Naive thymus-derived CD4-positive, alpha-beta T cell (primary cell): Measurements from ENCODE around the gene OSM. TPM values are rescaled to one million over a fixed set of nuclear protein-coding genes. Genes with fewer than 3 reads are reported as not detected.
"Not testable (repeated sequence)": the region's sequence is repeated elsewhere in the genome, so short reads cannot be mapped to it uniquely, and the experiment has no call there.

Source experiments
- ATAC-seq: fragments of 150-1000 bp; cut with Tn5 transposase; 2 replicates; pipeline ENCODE4 v1.10.0; 2021; ENCODE audit warnings: mild to moderate bottlenecking, moderate library complexity
- CTCF ChIA-PET: fragments of 350-600 bp; sonication (Branson Sonifier 250); formaldehyde crosslinking; loops from one replicate; lab custom pipeline; 2021; ENCODE audit warnings: antibody characterized with exemption; lab: Charles Lee
- POLR2A ChIA-PET: fragments of 350-600 bp; sonication (Branson Sonifier 250); formaldehyde crosslinking; loops from one replicate; lab custom pipeline; 2021; ENCODE audit warnings: antibody characterized with exemption, inconsistent platforms; lab: Charles Lee
- DNase-seq, 9 donors: peaks; one replicate each; pipeline versions ENCODE4 v3.0.0 to v3.0.0-alpha.2; 2020 to 2022; ENCODE audit warnings: mixed read lengths in 1 of 9
- H3K27ac ChIP-seq: one replicate; pipeline ENCODE4 v1.7.0; 2013; ENCODE audit warnings: mild to moderate bottlenecking, low read depth, low read length, moderate library complexity
- H3K27me3 ChIP-seq, 2 donors: one replicate each; pipeline ENCODE4 v1.7.0; 2013; ENCODE audit warnings: low read length in 2 of 2, mild to moderate bottlenecking in 2 of 2, moderate library complexity in 2 of 2; ENCODE audit not compliant: control insufficient read depth in 2 of 2, insufficient read depth in 2 of 2
- H3K36me3 ChIP-seq, 3 experiments: 1 replicate in 2 of 3; 2 replicates in 1 of 3; pipeline ENCODE4 v1.7.0; 2013; ENCODE audit warnings: low read length in 3 of 3, mild to moderate bottlenecking in 3 of 3, moderate library complexity in 1 of 3; ENCODE audit not compliant: insufficient read depth in 3 of 3, control insufficient read depth in 2 of 3
- H3K4me1 ChIP-seq, 2 donors: one replicate each; pipeline ENCODE4 v1.7.0; 2013; ENCODE audit warnings: low read length in 2 of 2, mild to moderate bottlenecking in 2 of 2, moderate library complexity in 1 of 2; ENCODE audit not compliant: control insufficient read depth in 2 of 2, insufficient read depth in 2 of 2
- H3K4me3 ChIP-seq: 2 replicates; pipeline ENCODE4 v1.7.0; 2013; ENCODE audit warnings: mild to moderate bottlenecking, low read length
- H3K9me3 ChIP-seq, 3 experiments: 1 replicate in 2 of 3; 2 replicates in 1 of 3; pipeline ENCODE4 v1.7.0; 2013; ENCODE audit warnings: low read length in 3 of 3; ENCODE audit not compliant: control insufficient read depth in 2 of 3
- H3K27ac Mint-ChIP-seq, 9 donors: one replicate each; pipeline ENCODE4 v1.8.0; 2020 to 2022; ENCODE audit warnings: mixed read lengths in 9 of 9, mild to moderate bottlenecking in 8 of 9, moderate library complexity in 5 of 9, inconsistent platforms in 2 of 9
- H3K27me3 Mint-ChIP-seq, 5 donors: one replicate each; pipeline ENCODE4 v1.8.0; 2021 to 2022; ENCODE audit warnings: mixed read lengths in 5 of 5, mild to moderate bottlenecking in 1 of 5
- H3K36me3 Mint-ChIP-seq, 5 donors: one replicate each; pipeline ENCODE4 v1.8.0; 2020 to 2022; ENCODE audit warnings: mixed read lengths in 5 of 5, mild to moderate bottlenecking in 3 of 5, inconsistent platforms in 1 of 5
- H3K4me1 Mint-ChIP-seq, 7 donors: one replicate each; pipeline ENCODE4 v1.8.0; 2020 to 2022; ENCODE audit warnings: mixed read lengths in 7 of 7, mild to moderate bottlenecking in 3 of 7, inconsistent platforms in 1 of 7
- H3K4me3 Mint-ChIP-seq, 10 donors: one replicate each; pipeline ENCODE4 v1.8.0; 2020 to 2022; ENCODE audit warnings: mild to moderate bottlenecking in 10 of 10, mixed read lengths in 10 of 10, moderate library complexity in 6 of 10, inconsistent platforms in 2 of 10
- H3K9me3 Mint-ChIP-seq, 11 donors: one replicate each; pipeline ENCODE4 v1.8.0; 2020 to 2022; ENCODE audit warnings: mixed read lengths in 11 of 11, mild to moderate bottlenecking in 4 of 11, inconsistent platforms in 1 of 11, moderate library complexity in 1 of 11
- intact Hi-C, 2 donors: fragments of 100-400 bp; cut with micrococcal nuclease; formaldehyde crosslinking; loops; one replicate each; pipeline ENCODE4 v1.15.1; 2023
- polyA plus RNA-seq, 2 donors: library from polyadenylated mRNA; unstranded; fragments of 300-500 nt; fragmentation: Illumina TruSeq; gene quantifications; one replicate each; pipeline ENCODE4 v1.2.3, GENCODE V29; 2021
- total RNA-seq, 6 experiments: library from RNA in 5 of 6; stranded (reverse) in 5 of 6; gene quantifications; 1 replicate in 5 of 6; 2 replicates in 1 of 6; pipeline ENCODE4 v1.2.3 and lab custom pipeline; 2021 to 2026

The OSM gene
- total and polyA plus RNA-seq, 7 experiments from 2014 or later = 0.49 to 158 (median 6.3) TPM

DNA sequence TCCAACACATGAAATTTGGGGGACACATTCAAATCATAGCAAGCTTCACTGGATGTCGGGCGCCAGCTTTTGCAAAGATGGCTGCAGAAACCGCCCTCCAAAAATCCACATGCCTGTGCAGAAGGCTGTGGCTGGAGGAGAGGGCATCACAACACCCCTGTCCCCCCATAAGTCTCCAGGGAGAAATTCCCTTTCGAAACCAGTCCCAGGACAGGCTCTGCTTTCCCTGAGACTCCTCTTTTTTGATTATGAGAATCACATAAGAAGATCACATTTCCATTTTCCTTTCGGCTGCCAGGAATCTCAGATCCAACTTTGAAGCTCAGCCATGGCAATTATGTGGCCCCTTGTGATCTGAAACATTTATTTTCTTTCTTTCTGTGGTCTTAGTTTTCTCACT is 29.8 kb downstream of the OSM start:
- no peaks in the 10 kb centered on the region for H3K4me1 ChIP-seq
- Mint-ChIP-seq H3K4me3 (no peak overlapping the region), H3K4me1 (peaks cover 0 to 60% (median 0%) of the 10 kb centered on the region in 7 donors), H3K27ac (peak overlapping the region in 1 of 9 donors; percentile 33), H3K27me3 (no peaks in the 10 kb centered on the region), H3K36me3 (peaks cover 0 to 17% (median 0%) of the 10 kb centered on the region in 5 donors), H3K9me3 (no peaks in the 10 kb centered on the region)
- ChIA-PET CTCF (no interaction called here), POLR2A (no interaction called here)
- H3K4me3 ChIP-seq = no peak overlapping the region
- no peaks in the 10 kb centered on the region for H3K9me3 ChIP-seq
- intact Hi-C loops = no loop called here
- ATAC-seq (no peak), DNase-seq (no peak)
- no peak overlapping the region for H3K27ac ChIP-seq
- no peaks in the 10 kb centered on the region for H3K36me3 ChIP-seq
- no peaks in the 10 kb centered on the region for H3K27me3 ChIP-seq

DNA sequence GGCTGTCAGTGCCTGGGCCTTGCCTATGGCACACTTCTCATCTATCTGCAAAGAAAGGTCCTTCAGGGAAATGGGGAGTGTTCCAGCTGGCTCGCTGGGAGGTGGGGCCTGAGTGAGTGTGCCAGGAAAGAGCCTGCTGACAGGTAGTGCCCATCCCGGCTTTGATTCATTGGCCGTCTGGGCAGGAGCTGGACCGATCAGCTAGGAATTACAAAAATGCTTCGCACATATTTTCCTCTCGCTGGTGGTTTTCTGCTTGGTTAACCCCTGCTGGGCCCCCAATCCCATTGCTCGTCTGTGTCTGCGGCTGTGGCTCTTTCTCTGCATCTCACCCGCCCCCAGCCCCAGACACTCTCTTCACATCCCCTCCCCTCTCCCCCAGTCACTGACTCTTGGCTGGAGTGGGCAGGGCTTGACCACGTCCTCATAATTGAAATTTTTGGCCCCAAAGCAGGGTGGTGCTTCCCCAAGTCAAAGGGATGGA is 30.9 kb downstream of the OSM start:
- POLR2A ChIA-PET = no interaction called here
- intact Hi-C loops = no loop called here
- H3K27me3 Mint-ChIP-seq = no peaks in the 10 kb centered on the region

DNA sequence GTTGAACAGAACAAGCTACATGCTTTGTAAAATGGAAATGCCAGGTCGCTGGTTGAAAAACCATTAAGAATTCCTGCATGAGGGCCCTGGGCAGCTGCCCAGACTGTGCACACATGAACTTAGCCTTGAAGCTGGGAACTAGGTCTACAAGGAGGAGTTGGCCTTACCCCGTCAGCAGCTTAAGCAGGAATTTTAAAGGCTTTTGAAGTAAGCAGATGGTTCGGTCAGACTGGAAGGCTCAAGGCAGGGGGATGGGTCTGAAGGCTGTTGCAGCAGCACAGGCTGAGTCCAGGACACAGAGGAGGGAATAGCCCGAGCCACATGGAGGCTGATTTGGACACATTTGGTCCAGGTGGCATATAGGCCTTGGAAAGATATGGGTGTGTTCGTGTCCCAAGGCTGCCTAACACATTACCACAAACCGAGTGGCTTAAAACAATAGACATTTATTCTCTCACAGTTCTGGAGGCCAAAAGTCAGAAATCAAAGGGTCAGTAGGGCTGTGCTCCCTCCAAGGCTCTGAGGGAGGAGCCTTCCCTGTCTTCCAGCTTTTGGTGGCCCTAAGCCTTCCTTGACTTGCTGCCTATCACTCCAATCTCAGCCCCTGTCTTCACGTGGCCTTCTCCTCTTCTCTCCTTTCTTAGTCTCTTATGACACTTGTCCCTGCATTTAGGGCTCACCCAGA is 31.7 kb downstream of the OSM start:
- POLR2A ChIA-PET = interaction anchor here (1.0 kb wide), 1 partner anchor 26 kb away, joined by 5 read pairs; no protein-coding TSS in a partner anchor
- no peaks in the 10 kb centered on the region for H3K4me1 ChIP-seq
- Mint-ChIP-seq H3K4me1 (peaks cover 0 to 52% (median 0%) of the 10 kb centered on the region in 7 donors), H3K27me3 (no peaks in the 10 kb centered on the region), H3K36me3 (peaks cover 0 to 8% (median 0%) of the 10 kb centered on the region in 5 donors), H3K9me3 (no peaks in the 10 kb centered on the region), H3K27ac (peak overlapping the region in 2 of 9 donors; percentile 8 to 11), H3K4me3 (no peak overlapping the region)
- ATAC-seq = no peak
- no peak for DNase-seq
- H3K9me3 ChIP-seq = no peaks in the 10 kb centered on the region
- no peaks in the 10 kb centered on the region for H3K36me3 ChIP-seq
- H3K27ac ChIP-seq = no peak overlapping the region
- intact Hi-C loops = no loop called here
- CTCF ChIA-PET = no interaction called here
- H3K4me3 ChIP-seq = no peak overlapping the region
- no peaks in the 10 kb centered on the region for H3K27me3 ChIP-seq

More for the DNA sequence above, 30.9 kb downstream of the OSM start:
- CTCF ChIA-PET = no interaction called here
- H3K27me3 ChIP-seq = no peaks in the 10 kb centered on the region
- ATAC-seq (no peak), DNase-seq (no peak)
- no peaks in the 10 kb centered on the region for H3K9me3 Mint-ChIP-seq
- no peaks in the 10 kb centered on the region for H3K36me3 ChIP-seq
- no peak overlapping the region for H3K27ac Mint-ChIP-seq
- H3K9me3 ChIP-seq = no peaks in the 10 kb centered on the region
- H3K4me3 Mint-ChIP-seq = no peak overlapping the region
- H3K27ac ChIP-seq = no peak overlapping the region
- H3K4me1 Mint-ChIP-seq = peaks cover 0 to 56% (median 0%) of the 10 kb centered on the region in 7 donors
- H3K4me1 ChIP-seq = no peaks in the 10 kb centered on the region
- peaks cover 0 to 11% (median 0%) of the 10 kb centered on the region in 5 donors for H3K36me3 Mint-ChIP-seq
- H3K4me3 ChIP-seq = no peak overlapping the region

DNA sequence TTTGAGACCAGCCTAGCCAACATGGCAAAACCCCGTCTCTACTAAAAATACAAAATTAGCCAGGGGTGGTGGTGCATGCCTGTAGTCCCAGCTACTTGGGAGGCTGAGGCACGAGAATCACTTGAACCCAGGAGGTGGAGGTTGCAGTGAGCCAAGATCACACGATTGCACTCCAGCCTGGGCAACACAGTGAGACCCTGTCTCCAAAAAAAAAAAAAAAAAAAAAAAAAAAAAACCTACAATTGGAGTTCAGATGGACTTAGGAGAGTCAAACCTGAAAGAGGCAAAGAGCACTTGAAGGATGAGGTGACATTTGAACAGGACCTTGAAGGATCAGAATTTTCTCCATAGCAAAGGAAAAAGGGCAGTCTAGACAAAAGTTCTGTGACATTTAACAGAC is 32.3 kb downstream of the OSM start:
- peaks cover 0 to 52% (median 0%) of the 10 kb centered on the region in 7 donors for H3K4me1 Mint-ChIP-seq
- H3K27me3 Mint-ChIP-seq, H3K4me1 ChIP-seq, H3K36me3 Mint-ChIP-seq, intact Hi-C loops, H3K4me3 ChIP-seq, DNase-seq, H3K36me3 ChIP-seq, H3K9me3 Mint-ChIP-seq, CTCF ChIA-PET, ATAC-seq, H3K9me3 ChIP-seq, H3K4me3 Mint-ChIP-seq, H3K27ac Mint-ChIP-seq, H3K27ac ChIP-seq, H3K27me3 ChIP-seq: not testable (repeated sequence)
- POLR2A ChIA-PET = interaction anchor here (1.0 kb wide), 1 partner anchor 26 kb away, joined by 5 read pairs; no protein-coding TSS in a partner anchor

DNA sequence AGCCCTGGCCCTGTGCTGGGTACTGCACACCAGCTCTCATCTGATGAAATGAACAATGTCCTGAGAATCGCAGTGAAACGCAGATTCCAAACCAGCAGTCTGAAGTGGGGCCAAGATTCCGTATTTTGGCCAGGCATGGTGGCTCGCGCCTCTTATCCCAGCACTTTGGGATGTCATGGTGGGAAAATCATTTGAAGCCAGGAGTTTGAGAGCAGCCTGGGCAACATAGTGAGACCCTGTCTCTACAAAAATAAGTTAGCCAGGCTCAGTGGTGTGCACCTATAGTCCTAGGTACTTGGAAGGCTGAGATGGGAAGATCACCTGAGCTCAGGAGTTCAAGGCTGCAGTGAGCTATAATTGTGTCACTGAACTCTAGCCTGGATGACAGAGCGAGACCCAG is 33.1 kb downstream of the OSM start:
- Mint-ChIP-seq H3K4me1 (peaks cover 0 to 49% (median 2%) of the 10 kb centered on the region in 7 donors), H3K9me3 (no peaks in the 10 kb centered on the region), H3K4me3 (no peak overlapping the region), H3K27me3 (no peaks in the 10 kb centered on the region), H3K36me3 (peaks cover 0 to 1% (median 0%) of the 10 kb centered on the region in 5 donors), H3K27ac (no peak overlapping the region)
- intact Hi-C loops = no loop called here
- no peak overlapping the region for H3K4me3 ChIP-seq
- POLR2A ChIA-PET = no interaction called here
- ATAC-seq = no peak
- no peaks in the 10 kb centered on the region for H3K4me1 ChIP-seq
- CTCF ChIA-PET = no interaction called here
- H3K36me3 ChIP-seq = no peaks in the 10 kb centered on the region
- no peak for DNase-seq
- no peak overlapping the region for H3K27ac ChIP-seq
- no peaks in the 10 kb centered on the region for H3K27me3 ChIP-seq
- no peaks in the 10 kb centered on the region for H3K9me3 ChIP-seq

DNA sequence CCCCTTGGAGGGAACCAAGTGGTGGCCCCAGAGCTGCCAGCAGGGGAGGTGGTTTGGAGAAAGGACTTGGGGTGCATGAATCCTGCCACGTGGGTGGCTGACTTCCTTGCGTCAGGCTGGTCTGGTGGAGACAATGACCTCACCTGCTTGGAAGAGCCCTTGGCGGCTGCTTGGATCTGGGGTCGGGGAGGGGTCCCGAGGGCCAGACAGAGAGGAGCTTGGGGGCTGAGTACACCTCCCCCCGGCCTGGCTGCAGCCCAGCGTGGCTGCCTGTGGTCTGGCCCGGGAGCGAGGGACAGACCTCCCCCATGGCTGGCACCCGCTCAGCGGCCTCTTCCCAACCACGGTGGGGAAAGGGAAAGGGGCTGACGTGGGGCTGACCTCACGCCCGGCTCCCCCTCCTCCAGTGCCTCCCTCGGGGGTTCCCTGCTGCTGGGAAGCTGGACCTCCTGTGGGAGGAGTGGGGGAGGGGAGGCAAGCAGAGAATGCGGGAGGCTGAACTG is 33.9 kb downstream of the OSM start:
- Mint-ChIP-seq H3K27me3 (no peaks in the 10 kb centered on the region), H3K9me3 (no peaks in the 10 kb centered on the region), H3K27ac (no peak overlapping the region), H3K4me3 (no peak overlapping the region), H3K36me3 (no peaks in the 10 kb centered on the region), H3K4me1 (peaks cover 4 to 49% (median 6%) of the 10 kb centered on the region in 7 donors)
- Histone ChIP-seq H3K9me3 (no peaks in the 10 kb centered on the region), H3K4me1 (peaks cover 0 to under 1% of the 10 kb centered on the region in 2 donors), H3K27ac (no peak overlapping the region), H3K36me3 (no peaks in the 10 kb centered on the region), H3K27me3 (no peaks in the 10 kb centered on the region), H3K4me3 (no peak overlapping the region)
- ChIA-PET CTCF (interaction anchor here (1.1 kb wide), 1 partner anchor 36 kb away, joined by 3 read pairs; no protein-coding TSS in a partner anchor), POLR2A (interaction anchor here (0.6 kb wide), 1 partner anchor 105 kb away, joined by 3 read pairs; no protein-coding TSS in a partner anchor)
- intact Hi-C loops = no loop called here
- ATAC-seq (no peak), DNase-seq (no peak)
